ENCODE results near the gene GRAMD1B.

GRCh38 chr11:123478352-123478987 lies 48.4 kb downstream of the GRAMD1B start:
- peak; percentile 88 for TF ChIP-seq CTCF (conservative IDR thresholded peaks at IDR 0.05)
- no peak for TF ChIP-seq EZH2 (IDR thresholded peaks at IDR 0.05; ENCODE audit: low read depth)
